GM23338 (cell line): ENCODE measurements around the gene CRTC1. TPM values are rescaled to one million over a fixed set of nuclear protein-coding genes. Genes with fewer than 3 reads are reported as not detected.

ENCODE experiments used
- ATAC-seq: fragments of 200-7000 bp; cut with Tn5 transposase; 3 replicates; pipeline ENCODE4 v1.9.1; 2020
- DNase-seq: peaks from one replicate; pipeline ENCODE4 v3.0.0-alpha.2; 2015; ENCODE audit warnings: low spot score
- H2AFZ ChIP-seq: fragments of 200-600 bp; sonication (generic); 2 replicates; pipeline ENCODE4 v1.8.0; 2016; ENCODE audit warnings: antibody characterized with exemption, mild to moderate bottlenecking, moderate library complexity
- H3F3A ChIP-seq: fragments of 200-600 bp; sonication (generic); replicated peaks from 2 replicates; pipeline ENCODE4 v1.8.0; 2017; ENCODE audit warnings: antibody characterized with exemption, mixed run types, low read depth
- H3K27ac ChIP-seq: fragments of 200-600 bp; sonication (generic); 2 replicates; pipeline ENCODE4 v1.6.1; 2016; ENCODE audit warnings: low read depth
- H3K27me3 ChIP-seq: fragments of 200-600 bp; sonication (generic); 2 replicates; pipeline ENCODE4 v1.8.0; 2016; ENCODE audit warnings: mild to moderate bottlenecking, mixed run types, moderate library complexity; ENCODE audit not compliant: insufficient read depth
- H3K36me3 ChIP-seq: fragments of 200-600 bp; sonication (generic); 2 replicates; pipeline ENCODE4 v1.8.0; 2016; ENCODE audit warnings: mild to moderate bottlenecking; ENCODE audit not compliant: insufficient read depth
- H3K4me1 ChIP-seq: fragments of 200-600 bp; sonication (generic); 2 replicates; pipeline ENCODE4 v1.8.0; 2016; ENCODE audit warnings: mild to moderate bottlenecking, moderate library complexity; ENCODE audit not compliant: insufficient read depth
- H3K4me2 ChIP-seq: fragments of 200-600 bp; sonication (generic); 2 replicates; pipeline ENCODE4 v1.7.1; 2017; ENCODE audit warnings: mixed run types
- H3K4me3 ChIP-seq: fragments of 200-600 bp; sonication (generic); 2 replicates; pipeline ENCODE4 v1.6.1; 2016; ENCODE audit warnings: mixed run types
- H3K79me2 ChIP-seq: fragments of 200-600 bp; sonication (generic); replicated peaks from 2 replicates; pipeline ENCODE4 v1.8.0; 2017; ENCODE audit warnings: mild to moderate bottlenecking; ENCODE audit not compliant: insufficient read depth
- H3K9me2 ChIP-seq: fragments of 200-600 bp; sonication (generic); 2 replicates; pipeline ENCODE4 v1.8.0; 2017; ENCODE audit not compliant: insufficient read depth
- H4K20me1 ChIP-seq: fragments of 200-600 bp; sonication (generic); replicated peaks from 2 replicates; pipeline ENCODE4 v1.8.0; 2017; ENCODE audit warnings: mild to moderate bottlenecking; ENCODE audit not compliant: insufficient read depth
- H3K27ac Mint-ChIP-seq: 2 replicates; pipeline ENCODE4 v1.8.0; 2020; ENCODE audit warnings: inconsistent platforms, mild to moderate bottlenecking, moderate library complexity, mixed read lengths
- H3K27me3 Mint-ChIP-seq: 3 replicates; pipeline ENCODE4 v1.8.0; 2022; ENCODE audit warnings: low read depth, mild to moderate bottlenecking, moderate library complexity, mixed read lengths, inconsistent platforms; ENCODE audit not compliant: insufficient read depth, poor library complexity
- H3K36me3 Mint-ChIP-seq: 3 replicates; pipeline ENCODE4 v1.8.0; 2021; ENCODE audit warnings: low read depth, mild to moderate bottlenecking, inconsistent platforms, moderate library complexity, mixed read lengths
- H3K4me1 Mint-ChIP-seq: 3 replicates; pipeline ENCODE4 v1.8.0; 2020; ENCODE audit warnings: mild to moderate bottlenecking, inconsistent platforms, mixed read lengths
- H3K4me3 Mint-ChIP-seq: 3 replicates; pipeline ENCODE4 v1.8.0; 2021; ENCODE audit warnings: moderate library complexity, mild to moderate bottlenecking, inconsistent platforms, mixed read lengths
- H3K9me3 Mint-ChIP-seq: 3 replicates; pipeline ENCODE4 v1.8.0; 2020; ENCODE audit warnings: moderate library complexity, mild to moderate bottlenecking, inconsistent platforms, mixed read lengths
- CTCF ChIP-seq, 2 experiments: fragments of 200-600 bp in 1 of 2; sonication (generic) in 1 of 2; conservative IDR thresholded peaks; 2 replicates each; pipeline versions ENCODE4 v1.5.1 to v1.6.1; 2016 to 2017; ENCODE audit warnings: antibody characterized with exemption in 2 of 2, low read depth in 2 of 2, mild to moderate bottlenecking in 2 of 2, moderate library complexity in 1 of 2
- ETS1 ChIP-seq: IDR thresholded peaks from 2 replicates; pipeline ENCODE4 v1.6.1; 2016; ENCODE audit warnings: antibody characterized with exemption
- EZH2 ChIP-seq: fragments of 200-600 bp; sonication (generic); IDR thresholded peaks from one replicate; pipeline ENCODE4 v1.8.0; 2017; ENCODE audit warnings: antibody characterized with exemption, mild to moderate bottlenecking, low read depth; ENCODE audit not compliant: unreplicated experiment
- EZH2phosphoT487 ChIP-seq: fragments of 200-600 bp; sonication (generic); IDR thresholded peaks from one replicate; pipeline ENCODE4 v1.8.1; 2018; ENCODE audit warnings: antibody characterized with exemption; ENCODE audit not compliant: unreplicated experiment
- JUNB ChIP-seq: IDR thresholded peaks from one replicate; pipeline ENCODE4 v1.6.1; 2016; ENCODE audit warnings: antibody characterized with exemption; ENCODE audit not compliant: unreplicated experiment
- NANOG ChIP-seq: IDR thresholded peaks from 2 replicates; pipeline ENCODE4 v1.6.1; 2016; ENCODE audit warnings: antibody characterized with exemption, borderline replicate concordance
- POLR2AphosphoS5 ChIP-seq: IDR thresholded peaks from 2 replicates; pipeline ENCODE4 v1.6.1; 2016; ENCODE audit warnings: antibody characterized with exemption, low read depth
- REST ChIP-seq: IDR thresholded peaks from one replicate; pipeline ENCODE4 v1.6.1; 2018; ENCODE audit warnings: antibody characterized with exemption; ENCODE audit not compliant: unreplicated experiment
- STAT1 ChIP-seq: IDR thresholded peaks from one replicate; pipeline ENCODE4 v1.6.1; 2016; ENCODE audit warnings: antibody characterized with exemption; ENCODE audit not compliant: unreplicated experiment
- polyA plus RNA-seq: library from polyadenylated mRNA; unstranded; fragments of >200 nt; fragmentation: Nextera tagmentation; extraction: Ambion mirVana; gene quantifications from 2 replicates; pipeline ENCODE4 v1.2.1, GENCODE V29; 2016
- total RNA-seq: library from RNA; depleted of rRNA; stranded (reverse); fragments of >200 nt; shearing (Covaris generic); gene quantifications from 2 replicates; pipeline ENCODE4 v1.2.3, GENCODE V29; 2014

CRTC1 gene
- total and polyA plus RNA-seq, 2 experiments from 2014 or later: 5.4 to 8.4 TPM

GRCh38 chr19:18698321-18699167, 15.1 kb downstream of the CRTC1 start:
- peaks cover 21% of the 10 kb centered on the region for H3K4me1 Mint-ChIP-seq
- no peak for TF ChIP-seq POLR2AphosphoS5
- TF ChIP-seq NANOG: no peak
- TF ChIP-seq REST: no peak
- no peak for TF ChIP-seq ETS1
- TF ChIP-seq EZH2phosphoT487: no peak
- no peak for TF ChIP-seq JUNB
- H3K4me1 ChIP-seq: peaks cover 14% of the 10 kb centered on the region
- no peaks in the 10 kb centered on the region for H3K27me3 ChIP-seq
- H3F3A ChIP-seq: peaks cover 20% of the 10 kb centered on the region
- DNase-seq (no peak), ATAC-seq (no peak)
- H3K9me3 Mint-ChIP-seq: no peaks in the 10 kb centered on the region
- no peak overlapping the region for H3K27ac Mint-ChIP-seq
- H3K4me2 ChIP-seq: no peak overlapping the region
- peaks cover 33% of the 10 kb centered on the region; the same call in 1 of the 2 replicates for H4K20me1 ChIP-seq
- peaks cover 21% of the 10 kb centered on the region for H3K27me3 Mint-ChIP-seq
- no peak overlapping the region for H3K27ac ChIP-seq
- no peaks in the 10 kb centered on the region for H3K36me3 Mint-ChIP-seq
- H3K4me3 Mint-ChIP-seq: no peak overlapping the region
- no peaks in the 10 kb centered on the region for H3K9me2 ChIP-seq
- peaks cover 32% of the 10 kb centered on the region for H3K79me2 ChIP-seq
- H2AFZ ChIP-seq: no peak overlapping the region
- no peak overlapping the region for H3K4me3 ChIP-seq
- no peaks in the 10 kb centered on the region for H3K36me3 ChIP-seq

- Mint-ChIP-seq H3K36me3 (no peaks in the 10 kb centered on the region), H3K9me3 (no peaks in the 10 kb centered on the region), H3K27ac (no peak overlapping the region), H3K4me3 (no peak overlapping the region; the same call in 2 of the 3 replicates), H3K27me3 (peaks cover 21% of the 10 kb centered on the region), H3K4me1 (peaks cover 21% of the 10 kb centered on the region)
- no peak overlapping the region for H3K27ac ChIP-seq
- no peaks in the 10 kb centered on the region for H3K9me2 ChIP-seq
- ATAC-seq (no peak; the same call in 2 of the 3 replicates), DNase-seq (no peak)
- no peaks in the 10 kb centered on the region for H3K36me3 ChIP-seq
- no peak overlapping the region for H2AFZ ChIP-seq
- peaks cover 20% of the 10 kb centered on the region for H3F3A ChIP-seq
- no peak overlapping the region for H3K4me2 ChIP-seq
- peaks cover 40% of the 10 kb centered on the region; the same call in 1 of the 2 replicates for H4K20me1 ChIP-seq
- no peak overlapping the region for H3K4me3 ChIP-seq
- peaks cover 32% of the 10 kb centered on the region for H3K79me2 ChIP-seq
- peaks cover 14% of the 10 kb centered on the region for H3K4me1 ChIP-seq
- no peaks in the 10 kb centered on the region for H3K27me3 ChIP-seq
- no peak for TF ChIP-seq JUNB
- TF ChIP-seq POLR2AphosphoS5: no peak
- no peak for TF ChIP-seq CTCF (conservative IDR thresholded peaks at IDR 0.05; ENCODE audit: low read depth in 2 of 2)
- no peak for TF ChIP-seq NANOG
- no peak for TF ChIP-seq REST
- no peak for TF ChIP-seq EZH2
- no peak for TF ChIP-seq STAT1
Measured at GRCh38 chr19:18699403-18700054, 16.0 kb downstream of the CRTC1 start.
